ENCODE data around the gene COMMD2.

DNA sequence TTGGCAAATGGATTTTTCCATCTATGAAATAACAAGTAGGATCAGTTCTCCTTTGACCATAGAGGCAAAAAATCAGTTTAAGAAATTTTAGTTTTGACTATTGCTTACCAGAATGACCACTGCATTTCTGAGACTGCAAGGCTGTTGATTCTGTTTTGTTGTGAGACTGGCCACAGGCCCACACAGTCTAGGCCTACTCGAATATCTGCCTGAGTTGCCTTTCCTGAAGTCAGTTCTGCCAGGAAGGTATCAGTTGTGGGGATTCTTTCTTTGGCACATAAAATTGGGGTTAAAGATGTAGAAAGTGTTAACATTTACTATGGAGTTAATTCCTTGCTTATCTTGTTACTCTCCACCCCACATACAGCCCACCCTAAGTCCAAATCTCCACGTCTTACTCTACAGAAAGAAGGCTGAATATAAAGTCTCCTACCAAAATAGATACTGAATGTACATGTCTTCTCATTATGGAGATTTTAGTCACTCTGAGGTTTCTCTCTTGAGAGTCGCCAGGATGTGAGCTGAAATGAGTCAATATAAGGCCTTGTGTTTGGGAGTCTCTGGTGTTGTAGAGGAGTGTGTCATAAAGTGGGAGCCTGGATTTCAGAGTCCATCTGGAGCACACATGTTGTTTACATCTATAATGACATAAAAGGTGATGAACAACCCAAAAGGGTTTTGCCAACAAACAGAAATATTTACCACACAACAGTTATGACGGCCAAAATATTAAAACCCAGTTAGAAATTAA is 49.4 kb downstream of the COMMD2 start:
- TF ChIP-seq, protein P1, sequence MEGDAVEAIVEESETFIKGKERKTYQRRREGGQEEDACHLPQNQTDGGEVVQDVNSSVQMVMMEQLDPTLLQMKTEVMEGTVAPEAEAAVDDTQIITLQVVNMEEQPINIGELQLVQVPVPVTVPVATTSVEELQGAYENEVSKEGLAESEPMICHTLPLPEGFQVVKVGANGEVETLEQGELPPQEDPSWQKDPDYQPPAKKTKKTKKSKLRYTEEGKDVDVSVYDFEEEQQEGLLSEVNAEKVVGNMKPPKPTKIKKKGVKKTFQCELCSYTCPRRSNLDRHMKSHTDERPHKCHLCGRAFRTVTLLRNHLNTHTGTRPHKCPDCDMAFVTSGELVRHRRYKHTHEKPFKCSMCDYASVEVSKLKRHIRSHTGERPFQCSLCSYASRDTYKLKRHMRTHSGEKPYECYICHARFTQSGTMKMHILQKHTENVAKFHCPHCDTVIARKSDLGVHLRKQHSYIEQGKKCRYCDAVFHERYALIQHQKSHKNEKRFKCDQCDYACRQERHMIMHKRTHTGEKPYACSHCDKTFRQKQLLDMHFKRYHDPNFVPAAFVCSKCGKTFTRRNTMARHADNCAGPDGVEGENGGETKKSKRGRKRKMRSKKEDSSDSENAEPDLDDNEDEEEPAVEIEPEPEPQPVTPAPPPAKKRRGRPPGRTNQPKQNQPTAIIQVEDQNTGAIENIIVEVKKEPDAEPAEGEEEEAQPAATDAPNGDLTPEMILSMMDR (IDR thresholded peaks at IDR 0.05): no peak
- TF ChIP-seq POLR2A (IDR thresholded peaks at IDR 0.05): no peak

Measured in right lobe of liver (tissue), 4 donors.